GM18508 (cell line): Measurements from ENCODE around the gene DIAPH2.
"Not testable (repeated sequence)": the region's sequence is repeated elsewhere in the genome, so short reads cannot be mapped to it uniquely, and the experiment has no call there.

Experiments used
- ATAC-seq: cut with Tn5 transposase; IDR thresholded peaks from one replicate; pipeline ENCODE4 v1.9.1; 2021; ENCODE audit warnings: moderate number of reproducible peaks; ENCODE audit not compliant: insufficient read depth, unreplicated experiment

DIAPH2 gene

GRCh38 chrX:97405031-97405660 is 720.5 kb downstream of the DIAPH2 start:
- no peak for ATAC-seq

GRCh38 chrX:97409632-97410415 is 725.2 kb downstream of the DIAPH2 start:
- not testable (repeated sequence) for ATAC-seq

- no peak for ATAC-seq
These were observed 731.8 kb downstream of the DIAPH2 start for GRCh38 chrX:97416461-97416860.

- no peak for ATAC-seq
These were observed 744.5 kb downstream of the DIAPH2 start for GRCh38 chrX:97429101-97429500.

GRCh38 chrX:97431281-97431680 is 746.6 kb downstream of the DIAPH2 start:
- ATAC-seq, result no peak

- ATAC-seq, result no peak
These were observed 761.7 kb downstream of the DIAPH2 start for GRCh38 chrX:97446298-97446882.

- no peak for ATAC-seq
These were observed 762.7 kb downstream of the DIAPH2 start for GRCh38 chrX:97447306-97447705.

GRCh38 chrX:97452283-97452682 is 767.6 kb downstream of the DIAPH2 start:
- no peak for ATAC-seq

- no peak for ATAC-seq
These were observed 777.1 kb downstream of the DIAPH2 start for GRCh38 chrX:97461763-97462162.

- ATAC-seq, result no peak
These were observed 786.4 kb downstream of the DIAPH2 start for GRCh38 chrX:97471071-97471470.

- ATAC-seq, result no peak
These were observed 790.3 kb downstream of the DIAPH2 start for GRCh38 chrX:97474933-97475332.

GRCh38 chrX:97479106-97479890 is 794.7 kb downstream of the DIAPH2 start:
- no peak for ATAC-seq

- ATAC-seq, result no peak
These were observed 796.6 kb downstream of the DIAPH2 start for GRCh38 chrX:97481228-97481627.

GRCh38 chrX:97482666-97483300 is 798.1 kb downstream of the DIAPH2 start:
- ATAC-seq, result no peak

GRCh38 chrX:97490656-97491055 is 806.0 kb downstream of the DIAPH2 start:
- no peak for ATAC-seq

- peak; percentile 89 for ATAC-seq
These were observed 810.2 kb downstream of the DIAPH2 start for GRCh38 chrX:97494756-97495372.

GRCh38 chrX:97498093-97498492 is 813.5 kb downstream of the DIAPH2 start:
- ATAC-seq, result no peak

- no peak for ATAC-seq
These were observed 819.8 kb downstream of the DIAPH2 start for GRCh38 chrX:97504431-97504830.

GRCh38 chrX:97517763-97518162 is 833.1 kb downstream of the DIAPH2 start:
- ATAC-seq, result no peak

- ATAC-seq, result no peak
These were observed 837.7 kb downstream of the DIAPH2 start for GRCh38 chrX:97522307-97522706.
